Measurements from ENCODE around the gene FAM151B. TPM values are rescaled to one million over a fixed set of nuclear protein-coding genes. Genes with fewer than 3 reads are reported as not detected.
"Not testable (repeated sequence)": the region's sequence is repeated elsewhere in the genome, so short reads cannot be mapped to it uniquely, and the experiment has no call there.

FAM151B gene
- total RNA-seq, 1 donor from 2014 or later, result 3.0 TPM

DNA sequence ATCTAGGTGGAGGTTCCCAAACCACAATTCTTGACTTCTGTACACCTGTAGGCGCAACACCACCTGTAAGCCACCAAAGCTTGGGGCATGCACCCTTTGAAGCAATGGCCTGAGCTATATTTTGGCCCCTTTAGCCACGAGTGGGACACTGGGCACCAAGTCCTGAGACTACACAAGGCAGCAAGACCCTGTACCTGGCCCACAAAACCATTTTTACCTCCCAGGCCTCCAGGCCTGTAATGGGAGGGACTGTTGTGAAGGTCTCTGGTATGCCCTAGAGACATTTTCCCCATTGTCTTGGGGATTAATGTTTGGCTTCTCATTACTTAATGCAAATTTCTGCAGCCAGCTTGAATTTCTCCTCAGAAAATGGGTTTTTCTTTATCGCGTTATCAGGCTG lies 24.6 kb upstream of the FAM151B start:
- no peak overlapping the region for H3K27ac Mint-ChIP-seq
- peaks cover 17% of the 10 kb centered on the region for H3K9me3 Mint-ChIP-seq
- H3K4me1 Mint-ChIP-seq (ENCODE audit: unreplicated experiment), result peaks cover 4% of the 10 kb centered on the region
- no peak overlapping the region for H3K4me3 Mint-ChIP-seq
- peaks cover 75% of the 10 kb centered on the region for H3K36me3 Mint-ChIP-seq
- DNase-seq (ENCODE audit: extremely low spot score, unreplicated experiment), result no peak
- TF ChIP-seq, protein P1, sequence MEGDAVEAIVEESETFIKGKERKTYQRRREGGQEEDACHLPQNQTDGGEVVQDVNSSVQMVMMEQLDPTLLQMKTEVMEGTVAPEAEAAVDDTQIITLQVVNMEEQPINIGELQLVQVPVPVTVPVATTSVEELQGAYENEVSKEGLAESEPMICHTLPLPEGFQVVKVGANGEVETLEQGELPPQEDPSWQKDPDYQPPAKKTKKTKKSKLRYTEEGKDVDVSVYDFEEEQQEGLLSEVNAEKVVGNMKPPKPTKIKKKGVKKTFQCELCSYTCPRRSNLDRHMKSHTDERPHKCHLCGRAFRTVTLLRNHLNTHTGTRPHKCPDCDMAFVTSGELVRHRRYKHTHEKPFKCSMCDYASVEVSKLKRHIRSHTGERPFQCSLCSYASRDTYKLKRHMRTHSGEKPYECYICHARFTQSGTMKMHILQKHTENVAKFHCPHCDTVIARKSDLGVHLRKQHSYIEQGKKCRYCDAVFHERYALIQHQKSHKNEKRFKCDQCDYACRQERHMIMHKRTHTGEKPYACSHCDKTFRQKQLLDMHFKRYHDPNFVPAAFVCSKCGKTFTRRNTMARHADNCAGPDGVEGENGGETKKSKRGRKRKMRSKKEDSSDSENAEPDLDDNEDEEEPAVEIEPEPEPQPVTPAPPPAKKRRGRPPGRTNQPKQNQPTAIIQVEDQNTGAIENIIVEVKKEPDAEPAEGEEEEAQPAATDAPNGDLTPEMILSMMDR (conservative IDR thresholded peaks at IDR 0.05), result no peak
- no peaks in the 10 kb centered on the region for H3K27me3 Mint-ChIP-seq

DNA sequence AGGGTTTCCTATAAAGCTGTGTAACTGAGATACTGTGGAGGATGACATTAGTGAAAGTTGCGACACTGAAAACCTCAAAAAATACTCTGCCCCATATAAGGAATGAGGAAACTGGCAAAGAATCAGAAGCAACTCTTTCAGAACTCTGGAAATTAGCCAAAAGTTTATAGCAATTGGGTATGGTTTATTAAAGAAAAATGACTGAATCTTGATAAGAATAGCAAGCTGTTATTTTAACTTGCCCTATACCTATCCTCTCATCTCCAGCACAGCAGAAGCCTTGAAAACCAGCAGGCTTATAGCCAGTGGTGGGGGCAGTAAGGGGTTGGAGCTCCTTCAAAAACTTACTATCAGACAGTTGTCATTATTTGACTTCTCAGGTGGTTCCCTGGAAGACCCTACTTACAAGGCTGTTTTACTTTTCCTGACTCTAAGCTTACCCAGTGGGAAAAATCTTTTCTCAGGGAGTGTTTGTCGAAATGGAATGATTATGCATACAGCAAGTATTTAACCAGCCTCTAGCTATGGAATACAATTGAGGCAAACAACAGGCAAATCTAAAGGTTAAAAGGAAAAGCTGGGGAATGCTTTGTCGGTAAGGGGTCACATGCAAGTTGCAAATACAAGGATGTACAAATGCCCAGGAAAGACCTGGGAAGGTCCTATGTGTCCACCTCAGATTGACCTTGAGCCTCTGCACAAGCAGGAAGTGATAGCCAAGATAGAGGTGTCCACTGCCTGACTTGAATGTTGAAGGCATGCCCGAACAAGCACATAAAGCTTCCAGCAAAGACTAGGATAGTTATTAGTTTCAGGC lies 21.0 kb upstream of the FAM151B start:
- no peak overlapping the region for H3K4me3 Mint-ChIP-seq
- no peak for DNase-seq (ENCODE audit: extremely low spot score, unreplicated experiment)
- H3K36me3 Mint-ChIP-seq, result peaks cover 73% of the 10 kb centered on the region
- TF ChIP-seq, protein P1 (conservative IDR thresholded peaks at IDR 0.05), result no peak
- peaks cover 4% of the 10 kb centered on the region for H3K4me1 Mint-ChIP-seq (ENCODE audit: unreplicated experiment)
- H3K27me3 Mint-ChIP-seq, result no peaks in the 10 kb centered on the region
- H3K9me3 Mint-ChIP-seq, result peaks cover 23% of the 10 kb centered on the region
- peak overlapping the region; percentile 96 for H3K27ac Mint-ChIP-seq

DNA sequence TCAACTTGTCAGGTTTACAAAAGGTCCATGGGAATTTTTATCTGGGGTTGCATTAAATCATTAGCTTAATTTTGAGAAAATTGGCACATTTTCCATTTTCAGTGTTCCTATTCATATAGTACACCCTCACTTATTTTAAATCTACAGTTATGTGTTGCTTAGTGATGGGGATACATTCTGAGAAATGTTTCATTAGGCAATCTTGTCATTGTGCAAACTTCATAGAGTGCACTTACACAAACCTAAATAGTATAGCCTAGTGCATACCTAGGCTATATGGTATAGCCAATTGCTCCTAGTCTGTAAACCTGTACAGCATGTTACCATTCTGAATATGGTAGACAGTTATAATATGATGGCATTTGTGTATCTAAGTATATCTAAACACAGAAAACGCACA lies 19.8 kb upstream of the FAM151B start:
- peaks cover 4% of the 10 kb centered on the region for H3K4me1 Mint-ChIP-seq (ENCODE audit: unreplicated experiment)
- no peak overlapping the region for H3K4me3 Mint-ChIP-seq
- H3K9me3 Mint-ChIP-seq, result peaks cover 21% of the 10 kb centered on the region
- H3K36me3 Mint-ChIP-seq, result peaks cover 67% of the 10 kb centered on the region
- DNase-seq (ENCODE audit: extremely low spot score, unreplicated experiment), result no peak
- H3K27ac Mint-ChIP-seq, result peak overlapping the region; percentile 14
- TF ChIP-seq, protein P1 (conservative IDR thresholded peaks at IDR 0.05), result no peak
- H3K27me3 Mint-ChIP-seq, result no peaks in the 10 kb centered on the region

GRCh38 chr5:80470631-80471030 lies 17.3 kb upstream of the FAM151B start:
- not testable (repeated sequence) for H3K4me3 Mint-ChIP-seq; H3K4me1 Mint-ChIP-seq (ENCODE audit: unreplicated experiment); H3K27ac Mint-ChIP-seq; H3K27me3 Mint-ChIP-seq; DNase-seq (ENCODE audit: extremely low spot score, unreplicated experiment)
- H3K36me3 Mint-ChIP-seq, result peaks cover 62% of the 10 kb centered on the region
- H3K9me3 Mint-ChIP-seq, result peaks cover 14% of the 10 kb centered on the region

DNA sequence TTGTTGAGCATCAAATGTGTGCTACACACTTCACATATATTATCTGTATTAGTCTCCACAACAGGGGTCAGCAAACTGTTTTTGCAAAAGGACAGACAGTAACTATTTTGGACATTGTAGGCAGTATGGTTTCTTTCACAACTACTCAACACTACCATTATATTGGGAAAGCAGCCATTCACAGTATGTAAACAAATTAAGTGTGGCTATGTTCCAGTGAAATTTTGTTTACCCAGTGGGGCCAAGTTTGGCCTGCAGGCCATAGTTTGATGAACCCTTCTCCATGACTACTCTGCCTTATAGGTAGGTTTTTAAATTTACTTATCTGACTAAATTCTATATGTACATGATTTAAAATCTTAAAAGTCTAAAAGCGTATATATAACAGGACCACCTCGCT lies 13.0 kb upstream of the FAM151B start:
- Mint-ChIP-seq H3K4me3 (no peak overlapping the region), H3K36me3 (peaks cover 45% of the 10 kb centered on the region), H3K4me1 (ENCODE audit: unreplicated experiment) (no peaks in the 10 kb centered on the region), H3K27ac (no peak overlapping the region), H3K27me3 (no peaks in the 10 kb centered on the region), H3K9me3 (peaks cover 8% of the 10 kb centered on the region)
- no peak for DNase-seq (ENCODE audit: extremely low spot score, unreplicated experiment)
- TF ChIP-seq, protein P1 (conservative IDR thresholded peaks at IDR 0.05), result no peak

DNA sequence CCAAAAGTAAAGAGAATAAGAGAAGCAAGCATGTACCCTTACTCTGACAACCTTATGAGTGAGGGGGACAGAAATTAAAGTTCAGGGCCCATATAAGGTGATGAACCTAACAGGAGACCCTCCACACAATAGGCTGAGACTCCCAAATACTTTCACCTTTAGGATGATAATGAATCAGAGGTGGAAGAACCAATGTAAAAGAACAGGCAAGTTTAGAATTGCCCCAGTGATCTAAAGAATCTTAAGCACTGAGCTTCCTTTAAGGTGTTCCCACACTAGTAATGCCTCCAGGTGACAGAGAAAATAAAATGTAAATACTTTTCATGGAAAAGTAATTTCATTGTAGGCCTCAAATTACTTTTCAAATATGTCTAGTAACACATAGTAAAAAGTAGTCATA lies 8.2 kb upstream of the FAM151B start:
- peaks cover 50% of the 10 kb centered on the region for H3K36me3 Mint-ChIP-seq
- H3K27me3 Mint-ChIP-seq, result no peaks in the 10 kb centered on the region
- no peaks in the 10 kb centered on the region for H3K4me1 Mint-ChIP-seq (ENCODE audit: unreplicated experiment)
- DNase-seq (ENCODE audit: extremely low spot score, unreplicated experiment), result no peak
- H3K27ac Mint-ChIP-seq, result peak overlapping the region; percentile 36
- H3K9me3 Mint-ChIP-seq, result peaks cover 15% of the 10 kb centered on the region
- TF ChIP-seq, protein P1 (conservative IDR thresholded peaks at IDR 0.05), result no peak
- H3K4me3 Mint-ChIP-seq, result no peak overlapping the region
